Esophagus squamous epithelium (tissue), 5 donors: ENCODE results near the gene ETV7. TPM values are rescaled to one million over a fixed set of nuclear protein-coding genes. Genes with fewer than 3 reads are reported as not detected.

Experiments used
- DNase-seq: peaks from one replicate; lab custom pipeline; 2025; lab: John Stamatoyannopoulos, UW
- H3K27ac ChIP-seq, 4 donors: fragments of 200-600 bp; sonication (generic); one replicate each; pipeline ENCODE4 v1.5.1; 2016 to 2019; ENCODE audit warnings: mild to moderate bottlenecking in 1 of 4
- H3K27me3 ChIP-seq, 4 donors: fragments of 200-600 bp; sonication (generic); 1 replicate in 3 of 4; 2 replicates in 1 of 4; pipeline versions ENCODE4 v1.5.1 to v1.6.0; 2017 to 2021; ENCODE audit warnings: antibody characterized with exemption in 1 of 4
- H3K36me3 ChIP-seq, 3 donors: fragments of 200-600 bp; sonication (generic); one replicate each; pipeline ENCODE4 v1.5.1; 2016 to 2019
- H3K4me1 ChIP-seq, 3 donors: fragments of 200-600 bp; sonication (generic); one replicate each; pipeline ENCODE4 v1.5.1; 2017 to 2019
- H3K4me3 ChIP-seq, 4 donors: fragments of 200-600 bp; sonication (generic); 1 replicate in 3 of 4; 2 replicates in 1 of 4; pipeline ENCODE4 v1.5.1; 2016 to 2019; ENCODE audit warnings: mild to moderate bottlenecking in 2 of 4, moderate library complexity in 1 of 4
- H3K9me3 ChIP-seq, 3 donors: fragments of 200-600 bp; sonication (generic); one replicate each; pipeline ENCODE4 v1.5.1; 2016 to 2019
- CTCF ChIP-seq, 6 experiments: fragments of 450-650 bp in 4 of 6; fragments of 200-600 bp in 2 of 6; sonication (generic) in 2 of 6; IDR thresholded peaks; one replicate each; pipeline ENCODE4 v1.5.1; 2016 to 2019; ENCODE audit warnings: antibody characterized with exemption in 6 of 6, mild to moderate bottlenecking in 4 of 6, moderate library complexity in 4 of 6
- POLR2A ChIP-seq, 4 donors: fragments of 450-650 bp; IDR thresholded peaks; one replicate each; pipeline ENCODE4 v1.6.1; 2017; ENCODE audit warnings: antibody characterized with exemption in 4 of 4, mild to moderate bottlenecking in 4 of 4, moderate library complexity in 3 of 4
- WGBS, 2 donors: methylation state at CpG; one replicate each; pipeline ENCODE4 v1.1.5; 2018; 5-methylcytosine and 5-hydroxymethylcytosine counted together
- intact Hi-C: fragments of 100-400 bp; cut with DNase I; formaldehyde crosslinking; loops from one replicate; pipeline ENCODE4 v1.15.0; 2022
- total RNA-seq, 4 donors: library from RNA; depleted of rRNA; stranded (reverse); fragments of >200 nt; gene quantifications; one replicate each; pipeline ENCODE4 v1.1.0, GENCODE V29; 2016
- donor health status: DM: yes; HTN: yes; CAD: no.

ETV7 gene
- total RNA-seq, 4 donors from 2014 or later: 1.3 to 7.3 (median 2.3) TPM

DNA sequence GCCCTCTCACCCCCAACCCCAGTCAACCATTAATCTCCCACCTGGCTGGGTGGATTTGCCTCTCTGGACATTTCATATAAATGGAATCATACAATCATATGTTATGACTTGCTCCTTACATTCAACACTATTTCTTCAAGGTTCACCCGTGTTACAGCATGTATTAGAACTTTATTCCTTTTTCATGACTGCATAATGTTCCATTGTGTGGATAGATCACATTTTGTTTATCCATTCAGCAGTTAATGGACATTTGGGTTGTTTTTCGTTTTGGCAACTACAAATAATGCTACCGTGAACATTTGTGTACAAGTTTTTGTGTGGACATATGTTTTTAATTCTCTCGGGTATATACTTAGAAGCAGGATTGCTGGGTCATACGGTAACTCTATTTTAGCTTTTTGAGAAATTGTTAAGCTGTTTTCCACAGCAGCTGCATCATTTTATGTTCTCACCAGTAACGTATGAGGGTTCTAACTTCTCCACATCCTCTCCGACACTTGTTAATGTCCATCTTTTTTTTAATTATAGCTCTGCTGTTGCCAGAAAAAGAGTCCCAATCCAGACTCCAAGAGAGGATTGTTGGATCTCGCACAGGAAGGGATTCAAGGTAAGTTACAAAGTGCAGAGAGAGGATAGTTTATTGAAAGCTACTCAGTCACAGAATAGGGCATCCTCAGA lies 34.9 kb downstream of the ETV7 start:
- TF ChIP-seq CTCF (IDR thresholded peaks at IDR 0.05): no peak
- no peak for TF ChIP-seq POLR2A (IDR thresholded peaks at IDR 0.05)
- no peaks in the 10 kb centered on the region for H3K9me3 ChIP-seq
- 76 to 82% methylated on average over 8 of the region's 8 CpGs for WGBS, 2 donors
- H3K4me1 ChIP-seq: peaks cover 0 to 16% (median 0%) of the 10 kb centered on the region in 3 donors
- no peaks in the 10 kb centered on the region for H3K27me3 ChIP-seq
- intact Hi-C loops: no loop called here
- H3K4me3 ChIP-seq: no peak overlapping the region
- no peaks in the 10 kb centered on the region for H3K36me3 ChIP-seq
- no peak overlapping the region for H3K27ac ChIP-seq
- DNase-seq: no peak

GRCh38 chr6:36350681-36351571 lies 36.5 kb downstream of the ETV7 start:
- TF ChIP-seq POLR2A (IDR thresholded peaks at IDR 0.05) (no peak), CTCF (IDR thresholded peaks at IDR 0.05) (no peak)
- no peak overlapping the region for H3K4me3 ChIP-seq
- no peaks in the 10 kb centered on the region for H3K27me3 ChIP-seq
- 75 to 83% methylated on average over 14 to 15 of the region's 15 CpGs for WGBS, 2 donors
- peak overlapping the region in 2 of 4 donors; percentile 16 to 17 for H3K27ac ChIP-seq
- no peaks in the 10 kb centered on the region for H3K36me3 ChIP-seq
- H3K9me3 ChIP-seq: no peaks in the 10 kb centered on the region
- peaks cover 0 to 20% (median 0%) of the 10 kb centered on the region in 3 donors for H3K4me1 ChIP-seq
- no peak for DNase-seq
- intact Hi-C loops: no loop called here

DNA sequence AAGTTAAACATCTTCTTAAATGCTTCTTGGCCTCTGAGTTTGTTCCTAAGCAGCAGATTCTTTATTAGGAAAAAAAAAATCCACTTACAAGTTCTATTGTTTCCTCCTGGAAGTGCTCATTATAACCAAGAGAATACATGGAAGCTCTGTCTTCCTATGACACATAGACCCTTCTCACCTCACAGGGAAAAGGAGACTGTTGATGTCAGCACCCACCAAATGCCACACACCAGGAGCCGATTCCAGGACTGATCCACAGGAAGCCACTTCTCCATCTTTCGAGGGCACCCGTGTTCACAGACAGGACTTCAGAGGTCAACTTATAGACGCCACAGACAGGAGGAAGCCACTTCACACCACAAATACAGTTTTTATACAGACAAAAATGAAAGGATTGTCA lies 37.4 kb downstream of the ETV7 start:
- Histone ChIP-seq H3K36me3 (no peaks in the 10 kb centered on the region), H3K9me3 (no peaks in the 10 kb centered on the region), H3K4me1 (peaks cover 0 to 25% (median 0%) of the 10 kb centered on the region in 3 donors), H3K27me3 (no peaks in the 10 kb centered on the region), H3K27ac (peak overlapping the region in 2 of 4 donors; percentile 16 to 17), H3K4me3 (no peak overlapping the region)
- DNase-seq: no peak
- TF ChIP-seq CTCF (IDR thresholded peaks at IDR 0.05): no peak
- TF ChIP-seq POLR2A (IDR thresholded peaks at IDR 0.05): no peak
- intact Hi-C loops: no loop called here
- WGBS, 2 donors: 55 to 91% methylated on average over 2 to 4 of the region's 4 CpGs

DNA sequence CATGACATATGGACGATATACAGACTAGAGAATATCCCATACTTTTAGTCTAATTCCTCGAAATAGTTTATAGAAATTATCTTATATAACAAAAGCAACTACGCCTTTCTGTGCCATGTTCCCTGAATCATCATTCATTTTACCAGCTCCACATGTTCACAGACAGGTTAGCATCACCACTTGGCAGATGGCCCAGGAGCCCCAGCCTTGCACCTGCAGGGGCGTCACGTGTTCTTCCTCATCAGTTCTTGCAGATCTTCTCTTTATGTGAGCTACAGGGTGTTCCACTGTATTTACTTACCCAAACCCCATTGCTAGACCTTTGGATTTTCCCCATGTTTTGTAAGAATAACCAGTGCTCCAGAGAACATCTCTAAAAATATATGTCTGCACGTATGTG lies 38.2 kb downstream of the ETV7 start:
- no peak for DNase-seq
- intact Hi-C loops: no loop called here

More for the DNA sequence above, 38.2 kb downstream of the ETV7 start:
- H3K27me3 ChIP-seq: no peaks in the 10 kb centered on the region
- no peak overlapping the region for H3K4me3 ChIP-seq
- TF ChIP-seq POLR2A (IDR thresholded peaks at IDR 0.05): no peak
- no peak for TF ChIP-seq CTCF (IDR thresholded peaks at IDR 0.05)
- H3K27ac ChIP-seq: no peak overlapping the region
- H3K4me1 ChIP-seq: peaks cover 0 to 25% (median 0%) of the 10 kb centered on the region in 3 donors
- 44 to 50% methylated on average over 6 of the region's 6 CpGs for WGBS, 2 donors
- no peaks in the 10 kb centered on the region for H3K9me3 ChIP-seq
- H3K36me3 ChIP-seq: no peaks in the 10 kb centered on the region
